GM12865 (cell line): ENCODE results near the gene ADAM23.

Experiments
- DNase-seq: peaks from one replicate; pipeline ENCODE4 v3.0.0; 2010; ENCODE audit warnings: low read depth
- H3K4me3 ChIP-seq: 2 replicates; pipeline ENCODE4 v1.5.1; 2011; ENCODE audit warnings: mild to moderate bottlenecking, low read depth, low read length, control low read depth
- CTCF ChIP-seq: IDR thresholded peaks from 2 replicates; pipeline ENCODE4 v1.5.1; 2011; ENCODE audit warnings: low read length, control low read depth, low read depth, inconsistent platforms; ENCODE audit not compliant: insufficient read depth; ENCODE audit errors: missing control alignments

Gene ADAM23

GRCh38 chr2:206639636-206640035 lies 196.3 kb downstream of the ADAM23 start:
- TF ChIP-seq CTCF, result no peak
- no peak overlapping the region for H3K4me3 ChIP-seq
- no peak for DNase-seq

DNA sequence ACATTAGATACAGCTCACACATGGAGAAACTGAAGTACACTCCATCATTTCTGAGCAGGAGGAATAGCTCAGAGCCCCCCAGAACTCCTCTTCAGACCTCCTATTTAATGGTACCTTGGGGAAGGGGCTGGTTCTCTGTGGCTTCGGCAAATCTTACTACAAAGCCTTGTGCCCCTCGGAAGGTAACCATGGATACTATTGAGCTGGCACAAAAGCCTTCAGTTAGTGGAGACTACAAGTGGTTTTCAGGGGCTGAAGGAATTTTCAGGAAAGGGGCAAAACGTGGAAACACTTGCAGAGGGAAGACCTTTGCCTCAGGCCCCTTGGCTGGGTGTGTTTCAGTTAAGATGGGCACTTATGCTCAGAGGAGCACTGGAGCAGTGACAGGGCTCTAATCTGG lies 197.9 kb downstream of the ADAM23 start:
- no peak for TF ChIP-seq CTCF
- DNase-seq, result no peak
- no peak overlapping the region for H3K4me3 ChIP-seq

- DNase-seq, result peak; percentile 15
- no peak within 1 kb of the TSS for H3K4me3 ChIP-seq
Measured at GRCh38 chr2:206642075-206643025, 199.0 kb downstream of the ADAM23 start, which contains the start of gene FAM237A. TSS of gene FAM237A (plus strand) at chr2:206642487. CDS start at chr2:206644237, 1,750 bp downstream.

DNA sequence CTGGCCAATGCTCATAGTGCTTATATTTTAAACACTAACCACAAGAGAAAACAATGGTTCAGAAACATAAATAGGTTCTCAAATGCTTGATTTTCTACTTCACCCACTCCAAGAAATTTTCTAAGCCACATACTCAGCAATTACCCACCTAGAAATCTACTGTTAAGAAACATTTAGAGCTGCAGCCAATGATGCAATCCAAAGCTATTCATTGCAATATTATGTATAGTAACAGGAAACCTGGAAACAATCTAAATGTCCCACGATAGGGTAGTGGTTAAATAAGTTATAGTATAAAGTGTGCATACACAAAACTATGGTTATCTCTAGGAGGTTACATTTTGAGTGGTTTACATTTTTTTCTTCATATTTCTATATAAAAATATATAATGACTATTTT lies 204.7 kb downstream of the ADAM23 start:
- TF ChIP-seq CTCF, result no peak
- H3K4me3 ChIP-seq, result no peak overlapping the region
- no peak for DNase-seq

More at GRCh38 chr2:206642075-206643025, 199.0 kb downstream of the ADAM23 start, which contains the start of gene FAM237A:
- TF ChIP-seq CTCF, result no peak

DNA sequence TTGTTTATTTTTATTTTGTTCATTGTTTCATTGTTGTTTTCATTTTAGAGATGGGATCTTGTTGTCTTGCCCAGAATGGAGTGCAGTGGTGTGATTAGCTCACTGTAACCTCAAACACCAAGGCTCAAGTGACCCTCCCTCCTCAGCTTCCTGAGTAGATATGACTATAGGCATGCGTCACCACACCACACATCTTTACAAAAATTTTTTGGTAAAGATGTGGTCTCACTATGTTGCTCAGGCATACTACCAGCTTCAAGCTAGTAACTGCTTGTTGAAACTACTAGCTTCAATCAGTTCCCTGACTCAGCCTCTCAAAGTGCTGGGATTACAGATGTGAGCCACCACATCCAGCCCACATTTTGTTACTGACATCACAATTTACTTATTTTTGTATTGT lies 213.8 kb downstream of the ADAM23 start:
- DNase-seq, result no peak
- no peak for TF ChIP-seq CTCF
- no peak overlapping the region for H3K4me3 ChIP-seq

DNA sequence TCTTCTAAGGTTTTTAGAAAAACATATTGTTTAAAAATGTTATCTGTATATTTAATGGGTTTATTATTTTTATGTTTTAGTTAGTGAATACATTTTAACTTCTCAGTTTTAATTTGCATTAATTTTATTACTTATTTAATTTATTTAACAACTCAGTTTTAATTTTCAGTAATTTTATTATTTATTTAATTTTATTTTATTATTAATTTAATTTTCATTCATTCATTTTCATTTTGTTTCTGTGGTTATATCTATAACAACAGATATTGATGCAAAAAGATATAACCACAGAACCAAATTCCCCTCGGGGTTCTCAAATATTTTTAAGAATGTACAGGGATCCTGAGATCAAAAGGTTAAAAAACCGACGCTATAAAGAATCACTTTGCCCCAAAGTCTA lies 221.9 kb downstream of the ADAM23 start:
- no peak for TF ChIP-seq CTCF
- DNase-seq, result no peak
- no peak overlapping the region for H3K4me3 ChIP-seq
